Loucy (cell line): Measurements from ENCODE around the gene MFSD6.
"Not testable (repeated sequence)": the region's sequence is repeated elsewhere in the genome, so short reads cannot be mapped to it uniquely, and the experiment has no call there.

Experiments
- H2AFZ ChIP-seq: fragments of 200-600 bp; sonication (generic); 2 replicates; pipeline ENCODE4 v1.6.0; 2016; ENCODE audit warnings: antibody characterized with exemption, mild to moderate bottlenecking, low read length, moderate library complexity
- H3F3A ChIP-seq: fragments of 200-600 bp; 2 replicates; pipeline ENCODE4 v1.6.0; 2016; ENCODE audit warnings: antibody characterized with exemption, low read depth, mild to moderate bottlenecking
- H3K27me3 ChIP-seq: fragments of 200-600 bp; sonication (generic); 2 replicates; pipeline ENCODE4 v1.6.1; 2014; ENCODE audit warnings: low read length, mild to moderate bottlenecking; ENCODE audit not compliant: insufficient read depth, poor library complexity, severe bottlenecking
- H3K36me3 ChIP-seq: fragments of 200-600 bp; sonication (generic); 2 replicates; pipeline ENCODE4 v1.6.1; 2016; ENCODE audit warnings: low read length; ENCODE audit not compliant: insufficient read depth
- H3K4me1 ChIP-seq: fragments of 200-600 bp; sonication (generic); 2 replicates; pipeline ENCODE4 v1.5.1; 2014; ENCODE audit warnings: low read length, mild to moderate bottlenecking; ENCODE audit not compliant: insufficient read depth, poor library complexity, severe bottlenecking
- H3K4me2 ChIP-seq: fragments of 200-600 bp; sonication (generic); 2 replicates; pipeline ENCODE4 v1.6.0; 2014; ENCODE audit warnings: antibody characterized with exemption, low read length, low read depth, mild to moderate bottlenecking; ENCODE audit not compliant: poor library complexity, severe bottlenecking
- H3K4me3 ChIP-seq: fragments of 200-600 bp; sonication (generic); 2 replicates; pipeline ENCODE4 v1.5.1; 2014; ENCODE audit warnings: low read length, mild to moderate bottlenecking, mixed read lengths; ENCODE audit not compliant: poor library complexity, severe bottlenecking
- H3K79me2 ChIP-seq: fragments of 200-600 bp; sonication (generic); 2 replicates; pipeline ENCODE4 v1.6.1; 2014; ENCODE audit warnings: low read length; ENCODE audit not compliant: insufficient read depth
- H3K9ac ChIP-seq: fragments of 200-600 bp; sonication (generic); 2 replicates; pipeline ENCODE4 v1.6.0; 2014; ENCODE audit warnings: mild to moderate bottlenecking, low read depth, low read length, moderate library complexity; ENCODE audit not compliant: poor library complexity, severe bottlenecking
- H3K9me2 ChIP-seq: fragments of 200-600 bp; sonication (generic); replicated peaks from 2 replicates; pipeline ENCODE4 v1.6.1; 2016; ENCODE audit warnings: low read depth, low read length, mixed read lengths
- H3K9me3 ChIP-seq: fragments of 200-600 bp; sonication (generic); 2 replicates; pipeline ENCODE4 v1.6.1; 2014; ENCODE audit warnings: mild to moderate bottlenecking, antibody characterized with exemption, low read length, low read depth; ENCODE audit not compliant: insufficient read depth
- H4K20me1 ChIP-seq: fragments of 200-600 bp; sonication (generic); 2 replicates; pipeline ENCODE4 v1.6.0; 2014; ENCODE audit warnings: antibody characterized with exemption, low read length, mild to moderate bottlenecking; ENCODE audit not compliant: insufficient read depth, poor library complexity, severe bottlenecking
- EZH2phosphoT487 ChIP-seq: fragments of 200-600 bp; IDR thresholded peaks from 2 replicates; pipeline ENCODE4 v1.6.1; 2018; ENCODE audit warnings: antibody characterized with exemption, mild to moderate bottlenecking, moderate library complexity, borderline replicate concordance
- TF ChIP-seq, protein P1 (sequence below): fragments of 200-600 bp; sonication (generic); conservative IDR thresholded peaks from 2 replicates; pipeline ENCODE4 v1.5.1; 2014; ENCODE audit warnings: mild to moderate bottlenecking, antibody characterized with exemption, low read length

Gene MFSD6

DNA sequence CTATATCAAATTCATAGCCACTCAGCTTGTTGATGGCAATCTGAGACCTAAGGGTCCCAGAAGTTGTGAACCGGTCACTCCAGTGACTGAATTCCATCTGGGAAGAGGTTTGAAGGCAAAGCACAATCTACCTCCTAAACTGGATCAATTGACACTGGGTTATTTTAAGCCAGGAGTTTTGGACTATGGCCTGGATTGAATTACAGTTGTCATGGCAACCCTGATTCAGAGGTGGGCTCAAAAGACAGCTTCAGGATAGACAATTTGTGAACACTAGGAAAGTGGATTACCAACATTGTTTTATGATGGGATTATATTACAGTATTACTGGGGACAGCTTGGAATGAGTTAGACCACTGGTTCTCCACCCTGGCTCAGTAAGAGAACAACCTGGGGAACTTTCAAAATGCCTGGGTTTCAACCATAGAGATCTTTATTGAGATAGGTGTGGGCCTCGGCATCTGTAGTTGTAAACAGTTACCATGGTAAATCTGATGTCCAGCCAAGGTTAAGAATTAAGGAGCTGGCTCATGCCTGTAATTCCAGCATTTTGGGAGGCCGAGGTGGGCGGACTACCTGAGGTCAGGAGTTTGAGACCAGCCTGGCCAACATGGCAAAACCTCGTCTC, 58.8 kb downstream of the MFSD6 start:
- Histone ChIP-seq H3K79me2 (peaks cover 24% of the 10 kb centered on the region; the same call in 1 of the 2 replicates), H3K4me2 (no peak overlapping the region), H3K4me3 (no peak overlapping the region), H3K9me3 (no peaks in the 10 kb centered on the region), H3K9ac (no peak overlapping the region), H4K20me1 (no peaks in the 10 kb centered on the region), H3K9me2 (no peaks in the 10 kb centered on the region), H3K4me1 (peaks cover 40% of the 10 kb centered on the region), H2AFZ (no peak overlapping the region), H3F3A (peaks cover 10% of the 10 kb centered on the region; the same call in 1 of the 2 replicates), H3K27me3 (no peaks in the 10 kb centered on the region), H3K36me3 (peaks cover 4% of the 10 kb centered on the region; the same call in 1 of the 2 replicates)
- TF ChIP-seq, protein P1, sequence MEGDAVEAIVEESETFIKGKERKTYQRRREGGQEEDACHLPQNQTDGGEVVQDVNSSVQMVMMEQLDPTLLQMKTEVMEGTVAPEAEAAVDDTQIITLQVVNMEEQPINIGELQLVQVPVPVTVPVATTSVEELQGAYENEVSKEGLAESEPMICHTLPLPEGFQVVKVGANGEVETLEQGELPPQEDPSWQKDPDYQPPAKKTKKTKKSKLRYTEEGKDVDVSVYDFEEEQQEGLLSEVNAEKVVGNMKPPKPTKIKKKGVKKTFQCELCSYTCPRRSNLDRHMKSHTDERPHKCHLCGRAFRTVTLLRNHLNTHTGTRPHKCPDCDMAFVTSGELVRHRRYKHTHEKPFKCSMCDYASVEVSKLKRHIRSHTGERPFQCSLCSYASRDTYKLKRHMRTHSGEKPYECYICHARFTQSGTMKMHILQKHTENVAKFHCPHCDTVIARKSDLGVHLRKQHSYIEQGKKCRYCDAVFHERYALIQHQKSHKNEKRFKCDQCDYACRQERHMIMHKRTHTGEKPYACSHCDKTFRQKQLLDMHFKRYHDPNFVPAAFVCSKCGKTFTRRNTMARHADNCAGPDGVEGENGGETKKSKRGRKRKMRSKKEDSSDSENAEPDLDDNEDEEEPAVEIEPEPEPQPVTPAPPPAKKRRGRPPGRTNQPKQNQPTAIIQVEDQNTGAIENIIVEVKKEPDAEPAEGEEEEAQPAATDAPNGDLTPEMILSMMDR = no peak
- no peak for TF ChIP-seq EZH2phosphoT487

DNA sequence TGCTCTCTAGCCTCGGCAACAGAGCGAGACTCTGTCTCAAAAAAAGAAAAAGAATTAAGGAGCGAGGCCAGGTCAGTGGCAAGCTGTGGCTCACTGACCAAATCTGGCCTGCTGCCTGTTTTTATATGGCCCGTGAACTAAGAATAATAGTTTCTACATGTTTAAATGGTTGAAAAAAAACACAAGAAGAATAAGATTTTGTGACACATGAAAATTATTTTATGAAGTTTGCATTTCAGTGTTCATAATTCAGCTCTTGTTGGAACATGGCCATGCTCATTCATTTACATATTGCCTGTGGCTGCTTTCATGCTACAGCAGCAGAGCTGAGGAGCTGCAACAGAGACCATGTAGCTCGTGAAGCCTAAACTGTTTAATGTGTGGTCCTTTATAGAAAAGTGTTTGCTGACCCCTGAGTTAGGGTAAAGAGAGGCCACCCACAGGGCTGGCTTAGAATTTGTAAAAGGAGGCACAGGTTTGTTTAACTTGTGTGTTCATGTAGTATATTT, 59.5 kb downstream of the MFSD6 start:
- Histone ChIP-seq H3K27me3 (no peaks in the 10 kb centered on the region), H3K9ac (no peak overlapping the region), H3K4me3 (no peak overlapping the region), H3K9me3 (no peaks in the 10 kb centered on the region), H3K4me1 (peaks cover 40% of the 10 kb centered on the region), H3K9me2 (no peaks in the 10 kb centered on the region), H3K36me3 (peaks cover 4% of the 10 kb centered on the region; the same call in 1 of the 2 replicates), H4K20me1 (no peaks in the 10 kb centered on the region), H3K4me2 (peak overlapping the region; percentile 33), H3F3A (peaks cover 10% of the 10 kb centered on the region; the same call in 1 of the 2 replicates), H3K79me2 (peaks cover 18% of the 10 kb centered on the region; the same call in 1 of the 2 replicates), H2AFZ (no peak overlapping the region)
- no peak for TF ChIP-seq EZH2phosphoT487
- TF ChIP-seq, protein P1 = no peak

DNA sequence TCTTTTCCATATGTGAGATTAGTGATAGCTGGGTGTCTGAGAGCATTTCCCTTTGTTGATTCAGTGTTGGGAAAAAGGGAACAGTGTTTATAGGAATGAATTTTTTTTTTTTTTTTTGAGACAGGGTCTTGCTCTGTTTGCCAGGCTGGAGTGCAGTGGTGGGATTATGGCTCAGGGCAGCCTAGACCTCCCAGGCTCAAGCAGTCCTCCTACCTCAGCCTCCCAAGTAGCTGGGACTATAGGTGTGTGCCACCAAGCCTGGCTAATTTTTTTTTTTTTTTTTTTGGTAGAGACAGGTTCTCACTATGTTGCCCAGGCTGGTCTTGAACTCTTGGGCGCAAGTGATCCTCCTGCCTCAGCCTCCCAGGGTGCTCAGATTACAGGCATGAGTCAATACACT, 60.2 kb downstream of the MFSD6 start:
- not testable (repeated sequence) for H3K27me3 ChIP-seq, H2AFZ ChIP-seq, H3K9me3 ChIP-seq, H3K9me2 ChIP-seq, H3K36me3 ChIP-seq, H3K4me3 ChIP-seq, H3K9ac ChIP-seq, H4K20me1 ChIP-seq
- Histone ChIP-seq H3K4me2 (peak overlapping the region; percentile 33), H3F3A (peaks cover 10% of the 10 kb centered on the region; the same call in 1 of the 2 replicates), H3K4me1 (peaks cover 40% of the 10 kb centered on the region), H3K79me2 (peaks cover 14% of the 10 kb centered on the region; the same call in 1 of the 2 replicates)
